Measurements from ENCODE around the gene ZBED5.

ZBED5 gene

DNA sequence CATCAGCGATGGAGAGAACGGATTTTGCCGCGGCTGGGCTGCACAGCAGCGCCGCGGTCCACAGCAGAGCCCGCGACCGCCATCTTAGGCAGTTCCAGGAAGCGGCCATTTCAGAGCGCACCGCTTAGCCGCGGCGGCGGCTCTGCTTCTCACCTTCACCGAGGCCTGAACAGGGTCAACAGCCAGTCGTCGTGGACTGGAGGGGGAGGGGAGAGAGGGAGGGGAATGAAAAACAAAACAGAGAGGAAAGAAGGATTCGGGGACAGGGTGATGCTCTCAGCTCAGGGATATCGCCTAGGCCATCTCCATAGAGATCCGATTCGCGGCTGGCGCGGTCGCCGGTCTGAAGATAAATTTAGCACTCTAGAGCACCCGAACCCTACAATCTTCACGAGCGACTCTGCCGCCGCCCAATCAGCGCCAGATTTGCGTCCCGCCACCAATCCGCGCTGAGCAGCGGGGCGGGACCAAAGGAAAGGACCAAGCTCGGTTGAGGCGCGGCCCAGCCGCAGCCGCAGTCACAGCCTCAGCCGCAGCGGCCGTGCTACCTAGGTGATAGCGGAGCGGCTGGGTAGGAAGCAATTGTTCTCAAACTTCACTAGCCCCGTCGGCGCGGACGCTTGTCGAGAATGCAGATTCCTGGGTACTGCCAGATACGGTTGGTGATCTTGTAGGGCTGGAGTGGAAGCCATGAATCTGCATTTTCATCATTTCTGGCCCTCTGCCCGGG lies at the start of gene ZBED5:
Gene ZBED5, minus strand, starts transcription at position 345 of the 730 bp plus-strand sequence. CDS start 3,108 bp downstream, outside the sequence.
- Histone ChIP-seq H3K27me3 (ENCODE audit: low read depth, low read length) (no peaks in the 10 kb centered on the region), H3K4me1 (ENCODE audit: control insufficient read depth in 1 of 2, insufficient read depth in 2 of 2, low read length in 2 of 2) (peaks cover 0 to 27% of the 10 kb centered on the region in 2 donors), H3K9me3 (ENCODE audit: control insufficient read depth in 1 of 2, low read length in 2 of 2) (no peaks in the 10 kb centered on the region), H3K36me3 (ENCODE audit: control insufficient read depth in 1 of 2, insufficient read depth in 2 of 2, low read length in 2 of 2) (peaks cover 20 to 24% of the 10 kb centered on the region in 2 donors), H3K4me3 (ENCODE audit: low read depth in 1 of 2, low read length in 2 of 2) (peak within 1 kb of the TSS; percentile 85 to 90), H3K27ac (ENCODE audit: low read length) (peak within 1 kb of the TSS; percentile 98)

DNA sequence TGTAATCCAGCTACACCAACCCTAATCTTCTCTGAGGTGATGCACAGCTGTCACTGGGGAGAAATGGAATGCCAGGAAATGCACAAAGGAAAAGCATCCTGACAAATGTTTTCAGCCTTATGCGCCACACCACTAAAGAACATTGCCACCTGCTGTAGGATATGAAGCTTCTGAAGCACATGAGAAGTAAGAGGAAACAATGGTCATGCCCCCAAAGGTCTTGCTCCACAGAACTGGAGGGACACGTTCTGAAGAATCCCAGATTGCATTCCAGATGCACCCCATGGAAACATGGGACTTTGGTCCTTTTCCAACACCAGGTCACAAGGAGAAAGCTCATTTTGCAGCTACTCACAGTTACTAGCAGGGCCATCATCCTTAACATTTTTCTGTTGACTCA lies 48.7 kb upstream of the ZBED5 start:
- Histone ChIP-seq H3K27ac (ENCODE audit: low read length) (no peak overlapping the region), H3K4me1 (ENCODE audit: control insufficient read depth in 1 of 2, insufficient read depth in 2 of 2, low read length in 2 of 2) (peaks cover 0 to 2% of the 10 kb centered on the region in 2 donors), H3K27me3 (ENCODE audit: low read depth, low read length) (no peaks in the 10 kb centered on the region), H3K36me3 (ENCODE audit: control insufficient read depth in 1 of 2, insufficient read depth in 2 of 2, low read length in 2 of 2) (no peaks in the 10 kb centered on the region), H3K4me3 (ENCODE audit: low read depth in 1 of 2, low read length in 2 of 2) (no peak overlapping the region), H3K9me3 (ENCODE audit: control insufficient read depth in 1 of 2, low read length in 2 of 2) (no peaks in the 10 kb centered on the region)

DNA sequence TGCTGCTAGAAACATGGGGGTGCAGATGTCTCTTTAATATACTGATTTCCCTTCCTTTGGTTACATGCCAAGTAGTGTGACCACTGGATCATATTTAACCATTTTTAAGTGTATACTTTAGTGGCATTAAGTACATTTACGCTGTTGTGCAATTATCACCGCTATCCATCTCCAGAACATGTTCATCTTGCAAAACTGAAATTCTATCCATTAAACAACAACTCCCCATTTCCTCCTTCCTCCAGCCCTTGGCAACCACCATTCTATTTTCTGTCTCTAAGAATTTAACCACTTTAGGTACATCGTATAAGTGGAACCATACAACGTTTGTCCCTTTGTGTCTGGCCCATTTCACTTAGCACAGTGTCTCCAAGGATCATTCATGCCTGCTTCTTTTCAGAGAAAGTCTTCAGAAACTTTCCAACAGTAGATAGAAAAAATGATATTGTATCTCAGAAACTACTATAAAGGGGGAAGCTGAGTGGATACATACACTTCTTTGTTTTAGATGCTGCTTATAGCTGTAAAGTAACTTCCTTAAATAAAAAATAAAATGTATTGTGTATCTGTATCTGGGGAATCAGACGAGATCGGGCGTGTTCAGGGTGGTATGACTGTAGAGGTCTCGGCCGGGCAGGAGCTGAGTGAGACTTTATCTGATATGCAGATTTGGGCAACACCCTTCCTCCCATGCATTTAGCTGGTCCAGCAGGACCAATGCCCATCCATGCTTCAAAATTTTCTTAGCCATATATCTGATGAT lies 44.6 kb upstream of the ZBED5 start:
- Histone ChIP-seq H3K4me3 (ENCODE audit: low read depth in 1 of 2, low read length in 2 of 2) (no peak overlapping the region), H3K27ac (ENCODE audit: low read length) (no peak overlapping the region), H3K27me3 (ENCODE audit: low read depth, low read length) (no peaks in the 10 kb centered on the region), H3K36me3 (ENCODE audit: control insufficient read depth in 1 of 2, insufficient read depth in 2 of 2, low read length in 2 of 2) (peaks cover 0 to 10% of the 10 kb centered on the region in 2 donors), H3K9me3 (ENCODE audit: control insufficient read depth in 1 of 2, low read length in 2 of 2) (no peaks in the 10 kb centered on the region), H3K4me1 (ENCODE audit: control insufficient read depth in 1 of 2, insufficient read depth in 2 of 2, low read length in 2 of 2) (peaks cover 24% of the 10 kb centered on the region in 2 donors)

DNA sequence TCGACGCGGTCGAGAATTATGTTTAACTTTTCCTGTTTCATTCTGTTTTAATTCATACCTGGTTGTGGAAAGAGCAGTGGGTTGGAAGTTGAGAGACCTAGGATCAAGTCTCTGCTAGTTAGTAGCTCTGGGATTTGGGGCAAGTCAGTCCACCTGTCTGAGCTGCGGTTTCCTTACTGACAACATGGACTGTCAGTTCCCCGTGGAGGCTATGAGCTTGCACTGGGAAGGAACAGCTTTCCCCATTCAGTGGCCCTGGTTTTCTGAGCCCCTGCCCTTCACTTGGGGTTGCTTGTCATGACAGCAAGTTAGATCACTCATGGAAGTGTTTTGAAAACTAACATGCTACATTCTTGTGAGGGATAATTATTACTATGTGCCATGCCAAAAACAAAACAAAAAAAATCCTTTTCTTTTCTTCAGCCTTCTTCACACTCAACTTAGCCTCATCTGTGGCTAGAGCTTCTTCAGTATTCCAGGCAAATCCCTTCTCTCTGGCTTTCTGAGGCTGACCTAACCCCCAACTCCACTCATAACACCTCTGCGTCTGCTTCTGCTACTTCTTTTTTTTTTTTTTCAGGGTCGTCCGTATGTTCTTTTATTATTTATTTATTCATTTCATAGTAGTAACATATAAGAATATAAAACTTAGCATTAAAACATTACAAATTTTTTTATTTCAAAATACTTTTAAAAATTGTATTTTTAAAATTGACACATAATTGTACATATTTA lies 43.0 kb upstream of the ZBED5 start:
- no peaks in the 10 kb centered on the region for H3K9me3 ChIP-seq (ENCODE audit: control insufficient read depth in 1 of 2, low read length in 2 of 2)
- H3K36me3 ChIP-seq (ENCODE audit: control insufficient read depth in 1 of 2, insufficient read depth in 2 of 2, low read length in 2 of 2): peaks cover 0 to 10% of the 10 kb centered on the region in 2 donors
- H3K27ac ChIP-seq (ENCODE audit: low read length): peak overlapping the region; percentile 97
- H3K4me3 ChIP-seq (ENCODE audit: low read depth in 1 of 2, low read length in 2 of 2): peak overlapping the region in 1 of 2 donors; percentile 10
- peaks cover 24% of the 10 kb centered on the region in 2 donors for H3K4me1 ChIP-seq (ENCODE audit: control insufficient read depth in 1 of 2, insufficient read depth in 2 of 2, low read length in 2 of 2)
- H3K27me3 ChIP-seq (ENCODE audit: low read depth, low read length): no peaks in the 10 kb centered on the region

DNA sequence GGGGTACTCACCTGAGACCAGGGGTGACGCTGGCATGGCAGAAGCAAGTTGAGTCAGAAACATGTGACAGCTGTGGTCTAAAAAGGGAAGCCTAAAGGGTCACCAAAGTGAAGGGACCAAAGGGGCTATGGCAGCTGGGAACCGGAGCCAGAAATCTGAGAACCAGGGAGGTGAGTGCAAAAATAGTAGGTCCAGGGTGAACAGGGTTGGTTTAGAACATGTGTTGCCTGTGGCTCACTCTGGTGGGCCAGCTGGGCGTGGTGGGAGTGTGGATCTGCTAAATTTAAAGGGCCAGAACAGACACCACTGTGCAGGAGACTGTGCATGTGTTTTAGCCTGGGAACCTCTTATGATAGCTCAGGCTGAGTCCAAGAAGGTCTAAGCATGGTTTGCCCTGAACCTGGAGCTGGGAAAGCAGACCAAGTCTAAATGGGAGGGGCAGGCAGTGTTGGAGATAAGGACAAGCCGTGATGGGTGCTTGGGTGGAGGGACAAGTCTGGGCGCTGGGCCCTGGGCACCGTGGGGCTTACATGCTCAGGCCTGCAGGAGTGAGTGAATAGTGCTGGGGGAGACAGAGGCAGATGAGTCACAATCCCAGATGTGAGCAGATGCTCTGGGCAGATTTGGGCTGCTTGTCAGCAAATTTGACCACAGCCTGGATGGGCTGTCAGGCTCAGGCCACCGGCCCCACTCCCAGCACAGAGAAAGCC lies 41.4 kb upstream of the ZBED5 start:
- H3K4me3 ChIP-seq (ENCODE audit: low read depth in 1 of 2, low read length in 2 of 2): peak overlapping the region; percentile 12 to 29
- peak overlapping the region; percentile 97 for H3K27ac ChIP-seq (ENCODE audit: low read length)
- peaks cover 0 to 10% of the 10 kb centered on the region in 2 donors for H3K36me3 ChIP-seq (ENCODE audit: control insufficient read depth in 1 of 2, insufficient read depth in 2 of 2, low read length in 2 of 2)
- H3K9me3 ChIP-seq (ENCODE audit: control insufficient read depth in 1 of 2, low read length in 2 of 2): no peaks in the 10 kb centered on the region
- peaks cover 24% of the 10 kb centered on the region in 2 donors for H3K4me1 ChIP-seq (ENCODE audit: control insufficient read depth in 1 of 2, insufficient read depth in 2 of 2, low read length in 2 of 2)
- no peaks in the 10 kb centered on the region for H3K27me3 ChIP-seq (ENCODE audit: low read depth, low read length)

DNA sequence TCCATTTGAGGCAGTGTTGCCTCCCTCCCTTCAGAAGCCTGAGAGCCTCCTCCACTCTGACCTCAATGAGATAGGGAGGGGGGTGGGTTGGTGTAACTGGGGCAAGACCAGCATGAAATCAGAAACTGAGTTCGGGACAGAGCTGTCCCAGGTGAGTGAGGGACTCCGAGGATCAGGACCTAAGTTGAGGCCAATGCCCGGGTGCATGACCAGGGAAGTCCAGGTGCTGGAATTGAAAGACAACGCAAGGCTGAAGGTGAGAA lies 40.8 kb upstream of the ZBED5 start:
- peaks cover 0 to 10% of the 10 kb centered on the region in 2 donors for H3K36me3 ChIP-seq (ENCODE audit: control insufficient read depth in 1 of 2, insufficient read depth in 2 of 2, low read length in 2 of 2)
- peaks cover 24% of the 10 kb centered on the region in 2 donors for H3K4me1 ChIP-seq (ENCODE audit: control insufficient read depth in 1 of 2, insufficient read depth in 2 of 2, low read length in 2 of 2)
- peak overlapping the region in 1 of 2 donors; percentile 29 for H3K4me3 ChIP-seq (ENCODE audit: low read depth in 1 of 2, low read length in 2 of 2)
- peak overlapping the region; percentile 97 for H3K27ac ChIP-seq (ENCODE audit: low read length)
- no peaks in the 10 kb centered on the region for H3K27me3 ChIP-seq (ENCODE audit: low read depth, low read length)
- no peaks in the 10 kb centered on the region for H3K9me3 ChIP-seq (ENCODE audit: control insufficient read depth in 1 of 2, low read length in 2 of 2)

DNA sequence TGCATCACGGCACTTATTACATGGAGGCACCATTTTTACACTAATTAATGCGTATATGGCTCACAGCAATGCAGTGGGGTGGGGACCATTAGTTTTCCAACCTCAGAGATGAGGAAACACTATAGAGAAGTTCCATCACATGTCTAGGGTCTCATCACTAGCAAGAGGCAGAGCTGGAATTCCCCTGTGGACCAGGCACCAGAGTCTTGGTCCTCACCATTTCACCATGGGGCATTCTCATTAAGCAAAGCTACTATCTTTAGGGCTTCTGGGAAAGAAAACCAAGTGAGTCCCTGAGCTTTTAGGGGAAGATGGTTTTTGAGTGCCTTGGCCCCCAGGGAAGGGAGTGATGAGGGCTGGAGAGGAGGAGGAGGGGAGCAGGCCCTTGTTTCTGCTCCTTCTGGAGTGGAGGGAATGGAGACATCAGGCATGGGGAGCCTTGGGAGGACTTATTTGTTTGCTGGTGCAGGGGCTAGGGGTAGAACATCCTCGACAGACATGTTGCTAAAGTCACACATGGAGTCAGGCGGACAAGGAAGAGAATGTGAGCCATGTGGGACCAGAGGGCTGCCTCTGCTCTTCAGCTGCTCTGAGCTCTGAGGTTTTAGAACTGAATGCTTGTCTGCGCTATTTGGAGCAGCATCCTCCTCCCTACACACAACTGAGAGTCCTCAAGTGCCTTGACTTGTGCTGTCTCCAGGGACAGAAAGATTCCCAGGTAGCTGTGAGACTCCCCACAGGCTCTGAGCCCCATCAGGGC lies 40.3 kb upstream of the ZBED5 start:
- Histone ChIP-seq H3K9me3 (ENCODE audit: control insufficient read depth in 1 of 2, low read length in 2 of 2) (no peaks in the 10 kb centered on the region), H3K4me3 (ENCODE audit: low read depth in 1 of 2, low read length in 2 of 2) (peak overlapping the region in 1 of 2 donors; percentile 29), H3K36me3 (ENCODE audit: control insufficient read depth in 1 of 2, insufficient read depth in 2 of 2, low read length in 2 of 2) (peaks cover 0 to 10% of the 10 kb centered on the region in 2 donors), H3K27me3 (ENCODE audit: low read depth, low read length) (no peaks in the 10 kb centered on the region), H3K4me1 (ENCODE audit: control insufficient read depth in 1 of 2, insufficient read depth in 2 of 2, low read length in 2 of 2) (peaks cover 24% of the 10 kb centered on the region in 2 donors), H3K27ac (ENCODE audit: low read length) (peak overlapping the region; percentile 97)

DNA sequence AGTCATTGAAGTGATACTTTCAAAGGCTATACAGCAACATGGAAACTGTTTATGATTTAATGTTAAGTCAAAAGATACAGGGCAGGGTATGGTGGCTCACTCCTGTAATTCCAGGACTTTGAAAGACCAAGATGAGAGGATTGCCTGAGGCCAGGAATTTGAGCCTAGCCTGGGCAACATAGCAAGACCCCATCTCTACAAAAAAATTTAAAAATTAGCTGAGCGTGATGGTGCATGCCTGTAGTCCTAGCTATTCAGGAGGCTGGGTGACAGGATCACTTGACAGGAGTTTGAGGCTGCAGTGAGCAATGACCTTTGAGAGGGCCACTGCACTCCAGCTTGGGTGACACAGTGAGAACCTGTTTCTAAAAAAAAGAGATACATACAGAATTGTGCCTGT lies 39.3 kb upstream of the ZBED5 start:
- no peak overlapping the region for H3K27ac ChIP-seq (ENCODE audit: low read length)
- H3K9me3 ChIP-seq (ENCODE audit: control insufficient read depth in 1 of 2, low read length in 2 of 2): no peaks in the 10 kb centered on the region
- H3K4me1 ChIP-seq (ENCODE audit: control insufficient read depth in 1 of 2, insufficient read depth in 2 of 2, low read length in 2 of 2): peaks cover 24% of the 10 kb centered on the region in 2 donors
- H3K4me3 ChIP-seq (ENCODE audit: low read depth in 1 of 2, low read length in 2 of 2): no peak overlapping the region
- H3K27me3 ChIP-seq (ENCODE audit: low read depth, low read length): no peaks in the 10 kb centered on the region
- H3K36me3 ChIP-seq (ENCODE audit: control insufficient read depth in 1 of 2, insufficient read depth in 2 of 2, low read length in 2 of 2): peaks cover 0 to 10% of the 10 kb centered on the region in 2 donors

DNA sequence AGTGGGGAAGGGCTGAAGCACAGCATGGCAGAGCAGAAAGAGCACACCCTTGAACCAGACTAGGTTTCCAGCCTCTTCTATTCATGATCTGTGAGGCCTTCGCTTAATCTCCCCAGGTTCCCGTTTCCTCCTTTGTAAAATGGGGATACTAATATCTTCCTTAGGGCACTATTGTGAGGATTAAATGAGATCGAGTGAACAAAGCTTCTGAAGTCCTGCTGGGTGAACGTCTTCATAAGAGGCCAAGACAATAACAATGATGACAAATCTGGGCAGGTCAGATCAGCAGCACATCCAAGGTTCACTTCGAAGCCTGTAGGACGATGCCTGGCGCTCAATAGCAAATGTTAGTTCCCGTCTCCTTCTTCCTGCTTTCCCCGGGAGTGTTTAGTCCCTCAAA lies 38.6 kb upstream of the ZBED5 start:
- no peaks in the 10 kb centered on the region for H3K27me3 ChIP-seq (ENCODE audit: low read depth, low read length)
- H3K36me3 ChIP-seq (ENCODE audit: control insufficient read depth in 1 of 2, insufficient read depth in 2 of 2, low read length in 2 of 2): peaks cover 0 to 10% of the 10 kb centered on the region in 2 donors
- H3K4me1 ChIP-seq (ENCODE audit: control insufficient read depth in 1 of 2, insufficient read depth in 2 of 2, low read length in 2 of 2): peaks cover 24% of the 10 kb centered on the region in 2 donors

DNA sequence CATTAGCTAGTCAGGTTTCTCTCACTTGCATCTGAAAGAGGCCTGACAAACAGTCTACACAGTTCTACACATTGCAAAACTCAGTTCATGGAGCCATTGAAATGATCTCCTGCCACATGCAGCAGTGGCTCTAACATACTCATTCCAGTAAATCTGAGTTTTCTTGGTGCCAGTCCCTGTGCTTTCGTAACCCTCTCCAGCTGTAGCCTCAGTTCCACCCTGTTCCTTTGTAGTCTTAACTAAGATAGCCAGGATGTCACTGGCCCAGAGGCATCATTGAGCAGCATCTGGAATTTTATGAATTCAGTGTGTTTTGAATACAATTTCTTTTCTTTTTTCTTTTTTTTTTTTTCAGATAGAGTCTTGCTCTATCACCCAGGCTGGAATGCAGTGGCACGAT lies 37.4 kb upstream of the ZBED5 start:
- H3K36me3 ChIP-seq (ENCODE audit: control insufficient read depth in 1 of 2, insufficient read depth in 2 of 2, low read length in 2 of 2): peaks cover 0 to 5% of the 10 kb centered on the region in 2 donors
- H3K27ac ChIP-seq (ENCODE audit: low read length): no peak overlapping the region
- no peak overlapping the region for H3K4me3 ChIP-seq (ENCODE audit: low read depth in 1 of 2, low read length in 2 of 2)
- no peaks in the 10 kb centered on the region for H3K27me3 ChIP-seq (ENCODE audit: low read depth, low read length)
- H3K4me1 ChIP-seq (ENCODE audit: control insufficient read depth in 1 of 2, insufficient read depth in 2 of 2, low read length in 2 of 2): peaks cover 17 to 18% of the 10 kb centered on the region in 2 donors
- H3K9me3 ChIP-seq (ENCODE audit: control insufficient read depth in 1 of 2, low read length in 2 of 2): no peaks in the 10 kb centered on the region

More for the DNA sequence above, 38.6 kb upstream of the ZBED5 start:
- H3K9me3 ChIP-seq (ENCODE audit: control insufficient read depth in 1 of 2, low read length in 2 of 2): no peaks in the 10 kb centered on the region
- no peak overlapping the region for H3K27ac ChIP-seq (ENCODE audit: low read length)
- no peak overlapping the region for H3K4me3 ChIP-seq (ENCODE audit: low read depth in 1 of 2, low read length in 2 of 2)

All from muscle layer of duodenum (tissue), 2 donors.